NCI-H2196 treated with DMSO at 0.1 percent for 48 hours (cell line): ENCODE results near the gene AKAP6.

Source experiments
- DNase-seq: peaks from one replicate; lab custom pipeline; 2025; ENCODE audit not compliant: unreplicated experiment; lab: John Stamatoyannopoulos, UW

AKAP6 gene

GRCh38 chr14:32332415-32333316 lies 3.6 kb downstream of the AKAP6 start:
- DNase-seq = no peak

- DNase-seq = no peak
Observed at GRCh38 chr14:32336702-32337101, 7.6 kb downstream of the AKAP6 start.

GRCh38 chr14:32337759-32338158 lies 8.7 kb downstream of the AKAP6 start:
- no peak for DNase-seq

GRCh38 chr14:32339188-32339587 lies 10.1 kb downstream of the AKAP6 start:
- DNase-seq = no peak

- DNase-seq = no peak
Observed at GRCh38 chr14:32341947-32342846, 13.1 kb downstream of the AKAP6 start.

GRCh38 chr14:32342847-32343194 lies 13.7 kb downstream of the AKAP6 start:
- DNase-seq = no peak

- DNase-seq = no peak
Observed at GRCh38 chr14:32343926-32344430, 14.9 kb downstream of the AKAP6 start.

GRCh38 chr14:32345311-32345791 lies 16.3 kb downstream of the AKAP6 start:
- no peak for DNase-seq

GRCh38 chr14:32349322-32349721 lies 20.2 kb downstream of the AKAP6 start:
- DNase-seq = no peak

- DNase-seq = no peak
Observed at GRCh38 chr14:32350020-32350419, 20.9 kb downstream of the AKAP6 start.

GRCh38 chr14:32352631-32353030 lies 23.5 kb downstream of the AKAP6 start:
- DNase-seq = no peak

GRCh38 chr14:32354716-32355115 lies 25.6 kb downstream of the AKAP6 start:
- peak; percentile 35 for DNase-seq

- no peak for DNase-seq
Observed at GRCh38 chr14:32358781-32359180, 29.7 kb downstream of the AKAP6 start.

- DNase-seq = no peak
Observed at GRCh38 chr14:32361674-32362073, 32.6 kb downstream of the AKAP6 start.

GRCh38 chr14:32363761-32364160 lies 34.7 kb downstream of the AKAP6 start:
- no peak for DNase-seq

- no peak for DNase-seq
Observed at GRCh38 chr14:32364941-32365340, 35.8 kb downstream of the AKAP6 start.

- DNase-seq = peak; percentile 49
Observed at GRCh38 chr14:32366256-32366879, 37.3 kb downstream of the AKAP6 start.

GRCh38 chr14:32366986-32367385 lies 37.9 kb downstream of the AKAP6 start:
- no peak for DNase-seq

GRCh38 chr14:32367516-32367915 lies 38.4 kb downstream of the AKAP6 start:
- no peak for DNase-seq

- no peak for DNase-seq
Observed at GRCh38 chr14:32368107-32368506, 39.0 kb downstream of the AKAP6 start.

- DNase-seq = no peak
Observed at GRCh38 chr14:32370714-32371113, 41.6 kb downstream of the AKAP6 start.
